Measurements from ENCODE around the gene RTTN. TPM values are rescaled to one million over a fixed set of nuclear protein-coding genes. Genes with fewer than 3 reads are reported as not detected.

The RTTN gene
- total RNA-seq, 1 experiment from 2014 or later: 22.8 TPM

DNA sequence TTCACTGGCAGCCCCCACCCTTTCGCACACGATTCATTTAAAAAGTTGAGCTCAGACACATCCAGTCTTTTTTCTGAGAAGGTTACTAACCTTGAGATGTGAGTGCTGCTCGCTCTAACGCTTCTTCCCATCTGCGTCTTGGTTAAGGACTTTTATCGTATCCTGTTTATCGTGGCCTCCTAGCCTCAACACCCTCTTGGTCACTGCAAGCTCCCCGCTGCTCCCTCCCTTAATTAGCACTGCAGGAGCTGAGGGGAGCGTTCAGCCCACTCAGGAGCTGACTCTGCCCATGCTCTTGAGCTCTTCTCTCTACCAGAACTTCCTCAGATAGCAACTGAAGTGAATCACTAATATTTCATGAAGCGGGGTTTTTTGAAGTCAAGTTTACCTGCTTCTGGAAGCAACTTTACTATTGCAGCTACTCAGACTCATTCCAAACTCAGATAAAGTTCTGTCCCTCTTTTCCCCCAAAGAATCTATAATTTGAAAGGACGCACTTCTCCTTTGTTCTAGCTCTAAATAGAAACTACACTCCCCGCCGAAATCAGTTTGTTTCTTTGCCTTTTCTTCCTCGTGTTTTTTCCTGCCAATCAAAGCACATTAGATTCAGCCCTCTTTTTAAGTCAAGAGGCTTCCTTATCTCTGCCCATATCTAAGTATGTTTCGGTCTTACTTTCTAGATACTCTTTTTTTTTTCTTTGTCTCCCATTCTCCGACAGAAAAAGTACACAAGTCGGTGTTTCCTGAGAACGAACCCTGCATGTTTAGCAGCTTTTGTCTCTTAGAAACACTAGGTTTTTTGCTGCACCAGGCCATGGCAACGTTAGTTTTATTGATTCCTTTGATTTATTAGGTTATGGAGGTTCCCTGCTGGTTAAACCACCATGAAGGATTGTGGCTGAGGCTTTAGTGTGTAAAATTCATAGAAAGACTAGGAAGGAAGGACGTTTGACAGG is 248.5 kb downstream of the RTTN start:
- no peaks in the 10 kb centered on the region for H3K9me3 ChIP-seq (replicated peaks)
- DNase-seq: no peak
- H3K27me3 ChIP-seq: no peaks in the 10 kb centered on the region
- no peak overlapping the region for H3K4me3 ChIP-seq
- H3K27ac ChIP-seq: no peak overlapping the region
- H3K4me1 ChIP-seq: no peaks in the 10 kb centered on the region
- H3K36me3 ChIP-seq: no peaks in the 10 kb centered on the region

DNA sequence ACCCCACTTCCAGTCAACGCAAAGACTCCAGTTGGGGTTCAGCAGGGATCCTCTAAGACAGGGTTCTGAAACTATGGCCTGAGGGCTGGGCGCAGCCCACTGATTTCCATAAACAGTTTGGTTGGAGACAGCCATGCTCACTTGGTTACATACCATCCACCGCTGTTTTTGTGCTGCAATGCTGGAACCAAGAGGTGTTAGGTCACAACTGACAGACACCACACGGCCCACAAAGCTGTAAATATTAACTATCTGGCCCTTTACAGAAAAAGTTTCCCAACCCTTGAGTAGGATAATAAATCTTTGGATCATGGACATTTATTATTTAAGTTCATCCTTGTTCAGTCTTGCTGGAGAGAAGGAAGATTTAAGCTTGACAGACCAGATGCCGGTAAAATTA is 249.4 kb downstream of the RTTN start:
- no peak overlapping the region for H3K4me3 ChIP-seq
- H3K27ac ChIP-seq: no peak overlapping the region
- DNase-seq: no peak
- no peaks in the 10 kb centered on the region for H3K4me1 ChIP-seq
- no peaks in the 10 kb centered on the region for H3K27me3 ChIP-seq
- H3K36me3 ChIP-seq: no peaks in the 10 kb centered on the region
- H3K9me3 ChIP-seq (replicated peaks): no peaks in the 10 kb centered on the region

DNA sequence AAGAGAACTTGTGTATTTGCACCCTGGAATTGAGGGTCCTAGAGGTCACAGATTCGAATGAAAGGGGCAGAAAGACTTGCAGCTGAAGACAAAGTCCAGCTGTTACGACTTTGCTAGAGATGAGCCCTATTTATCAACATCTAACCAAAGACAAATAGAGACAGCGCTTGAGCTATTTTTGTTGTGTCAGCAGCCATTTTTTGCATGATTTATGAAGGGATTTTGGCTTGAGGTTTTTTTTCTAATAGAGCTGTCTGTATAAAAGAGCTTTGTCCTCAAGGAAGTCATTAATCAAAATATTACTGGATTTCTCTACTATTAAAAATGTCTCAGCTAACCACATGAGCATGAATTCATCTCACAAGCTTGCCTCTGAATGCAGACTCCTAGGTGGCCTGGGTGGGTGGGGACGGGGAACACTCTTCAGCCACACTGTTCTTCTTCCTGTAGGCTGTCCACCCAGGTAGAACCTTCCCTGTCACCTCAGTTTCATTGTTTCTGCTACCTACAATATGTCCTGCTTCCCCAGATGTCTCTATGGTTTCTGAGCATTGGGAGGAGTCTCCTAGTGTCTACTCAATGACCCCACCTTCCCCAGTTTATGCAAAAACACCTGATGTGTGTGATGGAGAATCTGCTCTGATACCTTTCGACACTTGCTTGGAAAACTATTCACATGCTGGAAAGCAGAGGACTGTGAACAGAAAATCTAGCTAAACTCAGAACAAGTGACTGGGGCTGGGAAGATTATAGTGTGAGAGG is 250.6 kb downstream of the RTTN start:
- H3K36me3 ChIP-seq: no peaks in the 10 kb centered on the region
- no peaks in the 10 kb centered on the region for H3K4me1 ChIP-seq
- H3K9me3 ChIP-seq (replicated peaks): no peaks in the 10 kb centered on the region
- no peak overlapping the region for H3K4me3 ChIP-seq
- no peak overlapping the region for H3K27ac ChIP-seq
- H3K27me3 ChIP-seq: no peaks in the 10 kb centered on the region
- no peak for DNase-seq

DNA sequence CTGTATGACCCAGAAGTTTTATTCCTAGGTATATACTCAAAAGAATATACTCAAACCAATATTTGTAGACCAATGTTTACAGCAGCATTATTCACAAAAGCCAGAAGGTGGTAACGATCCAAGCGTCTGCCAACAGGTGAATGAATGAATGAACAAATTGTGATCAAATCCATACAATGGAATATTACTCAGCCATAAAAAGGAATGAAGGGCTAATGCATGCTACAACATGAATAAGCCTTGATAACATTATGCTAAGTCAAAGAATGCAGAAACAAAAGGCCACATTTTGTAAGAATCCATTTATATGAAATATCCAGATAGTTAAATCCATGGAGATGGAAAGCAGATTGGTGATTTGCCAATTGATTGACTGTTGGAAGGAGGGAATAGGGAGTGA is 252.3 kb downstream of the RTTN start:
- Histone ChIP-seq H3K27me3 (no peaks in the 10 kb centered on the region), H3K9me3 (replicated peaks) (no peaks in the 10 kb centered on the region), H3K4me3 (no peak overlapping the region), H3K36me3 (no peaks in the 10 kb centered on the region), H3K27ac (no peak overlapping the region), H3K4me1 (no peaks in the 10 kb centered on the region)
- no peak for DNase-seq

Other genes with a start within 250 kb of the RTTN start
- gene SOCS6, start 83.4 kb upstream of the RTTN start, total RNA-seq (2014; rRNA removed; shearing (Covaris generic)): 9.6 and 11.0 TPM in 2 replicates